IMR-90 (cell line): ENCODE results near the gene KDM4B. TPM values are rescaled to one million over a fixed set of nuclear protein-coding genes. Genes with fewer than 3 reads are reported as not detected.

Experiments
- ATAC-seq: fragments of 200-7000 bp; cut with Tn5 transposase; 2 replicates; pipeline ENCODE4 v1.9.1; 2020; ENCODE audit warnings: low read depth, mild to moderate bottlenecking, moderate library complexity
- BruUV-seq: library from RNA; stranded (reverse); fragments of 400-500 nt; replicated peaks from 2 replicates; lab custom pipeline; 2021; lab: Mats Ljungman, UMichigan
- CTCF ChIA-PET: fragments of 300-600 bp; formaldehyde crosslinking; extraction: SDS; loops from one replicate; lab custom pipeline; 2021; ENCODE audit warnings: antibody characterized with exemption; lab: Yijun Ruan, JAX
- POLR2A ChIA-PET: fragments of 300-600 bp; sonication (Branson Sonifier 250); formaldehyde crosslinking; loops from one replicate; lab custom pipeline; 2022; ENCODE audit warnings: antibody characterized with exemption; ENCODE audit not compliant: unreplicated experiment; lab: Charles Lee
- DNase-seq: peaks from one replicate; pipeline ENCODE4 v3.0.0; 2013
- H2AFZ ChIP-seq: replicated peaks from 2 replicates; pipeline ENCODE3; 2013; ENCODE audit warnings: low read length, mild to moderate bottlenecking; ENCODE audit not compliant: poor library complexity
- H2AK5ac ChIP-seq: 2 replicates; pipeline ENCODE4 v1.6.1; 2013; ENCODE audit warnings: low read depth, low read length, inconsistent platforms
- H2AK9ac ChIP-seq: replicated peaks from 2 replicates; pipeline ENCODE3; 2013; ENCODE audit warnings: mild to moderate bottlenecking, low read depth, low read length, moderate library complexity; ENCODE audit not compliant: poor library complexity
- H2BK120ac ChIP-seq: 2 replicates; pipeline ENCODE4 v1.6.1; 2013; ENCODE audit warnings: low read depth, low read length, inconsistent platforms
- H2BK15ac ChIP-seq: 3 replicates; pipeline ENCODE4 v1.6.1; 2013; ENCODE audit warnings: low read depth, low read length, inconsistent platforms
- H2BK20ac ChIP-seq: 2 replicates; pipeline ENCODE4 v1.6.1; 2013; ENCODE audit warnings: low read depth, mild to moderate bottlenecking, inconsistent platforms, low read length, moderate library complexity
- H2BK5ac ChIP-seq: 2 replicates; pipeline ENCODE4 v1.6.1; 2013; ENCODE audit warnings: mild to moderate bottlenecking, low read depth, low read length, inconsistent platforms; ENCODE audit not compliant: poor library complexity, severe bottlenecking
- H3K14ac ChIP-seq: replicated peaks from 2 replicates; pipeline ENCODE4 v1.6.1; 2013; ENCODE audit warnings: low read depth, low read length, inconsistent platforms
- H3K18ac ChIP-seq: 2 replicates; pipeline ENCODE4 v1.6.1; 2013; ENCODE audit warnings: low read depth, low read length, control low read depth
- H3K23ac ChIP-seq: 2 replicates; pipeline ENCODE4 v1.6.1; 2013; ENCODE audit warnings: low read depth, low read length, inconsistent platforms
- H3K27ac ChIP-seq: 2 replicates; pipeline ENCODE4 v1.5.1; 2013; ENCODE audit warnings: mild to moderate bottlenecking, control low read depth, low read length; ENCODE audit not compliant: insufficient read depth
- H3K27me3 ChIP-seq: 2 replicates; pipeline ENCODE4 v1.6.1; 2013; ENCODE audit warnings: low read length; ENCODE audit not compliant: control insufficient read depth, insufficient read depth
- H3K36me3 ChIP-seq: 2 replicates; pipeline ENCODE4 v1.6.1; 2013; ENCODE audit warnings: low read length, mixed read lengths; ENCODE audit not compliant: control insufficient read depth, insufficient read depth
- H3K4ac ChIP-seq: 2 replicates; pipeline ENCODE4 v1.6.1; 2013; ENCODE audit warnings: low read depth, low read length, inconsistent platforms
- H3K4me1 ChIP-seq: 2 replicates; pipeline ENCODE4 v1.6.1; 2013; ENCODE audit warnings: low read length, mixed read lengths; ENCODE audit not compliant: control insufficient read depth, insufficient read depth
- H3K4me2 ChIP-seq: 2 replicates; pipeline ENCODE4 v1.6.1; 2013; ENCODE audit warnings: low read depth, mild to moderate bottlenecking, control low read depth, low read length, moderate library complexity
- H3K4me3 ChIP-seq: 2 replicates; pipeline ENCODE4 v1.5.1; 2013; ENCODE audit warnings: low read depth, mild to moderate bottlenecking, control low read depth, low read length, moderate library complexity; ENCODE audit not compliant: insufficient read depth
- H3K56ac ChIP-seq: 2 replicates; pipeline ENCODE4 v1.6.1; 2013; ENCODE audit warnings: low read length, inconsistent platforms; ENCODE audit not compliant: insufficient read depth; ENCODE audit errors: extremely low read depth
- H3K79me1 ChIP-seq, 2 experiments: 2 replicates each; pipeline ENCODE4 v1.6.1; 2013; ENCODE audit warnings: low read length in 2 of 2, inconsistent platforms in 1 of 2, low read depth in 1 of 2
- H3K9ac ChIP-seq: 2 replicates; pipeline ENCODE4 v1.6.1; 2013; ENCODE audit warnings: low read depth, low read length, control low read depth
- H3K9me1 ChIP-seq: 2 replicates; pipeline ENCODE4 v1.6.1; 2013; ENCODE audit warnings: low read length, inconsistent platforms; ENCODE audit not compliant: insufficient read depth
- H3K9me3 ChIP-seq: 2 replicates; pipeline ENCODE4 v1.6.1; 2013; ENCODE audit warnings: low read length; ENCODE audit not compliant: control insufficient read depth, insufficient read depth
- H4K20me1 ChIP-seq: 2 replicates; pipeline ENCODE4 v1.6.1; 2013; ENCODE audit warnings: low read length, inconsistent platforms; ENCODE audit not compliant: insufficient read depth
- H4K5ac ChIP-seq: 2 replicates; pipeline ENCODE4 v1.6.1; 2013; ENCODE audit warnings: mild to moderate bottlenecking, low read depth, low read length, control low read depth
- H4K8ac ChIP-seq, 2 experiments: 2 replicates each; pipeline ENCODE4 v1.6.1; 2013; ENCODE audit warnings: low read depth in 2 of 2, low read length in 2 of 2, control low read depth in 1 of 2, inconsistent platforms in 1 of 2
- H4K91ac ChIP-seq: 2 replicates; pipeline ENCODE4 v1.6.1; 2013; ENCODE audit warnings: low read depth, low read length, inconsistent platforms; ENCODE audit not compliant: insufficient read depth
- BHLHE40 ChIP-seq: fragments of 150-350 bp; IDR thresholded peaks from 2 replicates; pipeline ENCODE4 v1.6.1; 2016; ENCODE audit warnings: mild to moderate bottlenecking, low read depth, low read length
- CEBPB ChIP-seq: IDR thresholded peaks from 2 replicates; pipeline ENCODE4 v1.6.1; 2012; ENCODE audit warnings: low read depth, low read length, improper control_type of control experiment
- CHD1 ChIP-seq: IDR thresholded peaks from 2 replicates; pipeline ENCODE4 v1.6.1; 2012; ENCODE audit warnings: low read depth, low read length, improper control_type of control experiment
- CTCF ChIP-seq: conservative IDR thresholded peaks from 2 replicates; pipeline ENCODE4 v1.5.1; 2012; ENCODE audit warnings: mild to moderate bottlenecking, low read depth, low read length, improper control_type of control experiment
- ELK1 ChIP-seq: fragments of 150-350 bp; IDR thresholded peaks from 2 replicates; pipeline ENCODE4 v1.6.1; 2016; ENCODE audit warnings: low read depth, mild to moderate bottlenecking, low read length, moderate library complexity, borderline replicate concordance
- FOS ChIP-seq: fragments of 150-350 bp; IDR thresholded peaks from 2 replicates; pipeline ENCODE4 v1.6.1; 2016; ENCODE audit warnings: low read depth, low read length
- MAFK ChIP-seq: IDR thresholded peaks from 2 replicates; pipeline ENCODE4 v1.6.1; 2012; ENCODE audit warnings: low read depth, low read length, improper control_type of control experiment
- MAZ ChIP-seq: IDR thresholded peaks from 2 replicates; pipeline ENCODE4 v1.6.1; 2012; ENCODE audit warnings: low read depth, mild to moderate bottlenecking, low read length, improper control_type of control experiment, moderate library complexity, borderline replicate concordance
- MXI1 ChIP-seq: IDR thresholded peaks from 2 replicates; pipeline ENCODE4 v1.6.1; 2012; ENCODE audit warnings: low read depth, mild to moderate bottlenecking, low read length, moderate library complexity, borderline replicate concordance
- NFE2L2 ChIP-seq: fragments of 150-350 bp; IDR thresholded peaks from 2 replicates; pipeline ENCODE4 v1.6.1; 2016; ENCODE audit warnings: low read depth, mild to moderate bottlenecking, low read length
- POLR2A ChIP-seq: IDR thresholded peaks from 2 replicates; pipeline ENCODE4 v1.6.1; 2012; ENCODE audit warnings: mild to moderate bottlenecking, low read depth, low read length
- RAD21 ChIP-seq: IDR thresholded peaks from 2 replicates; pipeline ENCODE4 v1.6.1; 2012; ENCODE audit warnings: low read length, improper control_type of control experiment
- RCOR1 ChIP-seq: IDR thresholded peaks from 2 replicates; pipeline ENCODE4 v1.6.1; 2012; ENCODE audit warnings: mild to moderate bottlenecking, low read length, improper control_type of control experiment; ENCODE audit not compliant: insufficient replicate concordance
- RFX5 ChIP-seq: IDR thresholded peaks from 2 replicates; pipeline ENCODE4 v1.8.0; 2012; ENCODE audit warnings: low read depth, mild to moderate bottlenecking, low read length, moderate library complexity
- SMC3 ChIP-seq: fragments of 150-350 bp; IDR thresholded peaks from 2 replicates; pipeline ENCODE4 v1.6.1; 2016; ENCODE audit warnings: low read depth, mild to moderate bottlenecking, antibody characterized with exemption, low read length, moderate library complexity
- USF2 ChIP-seq: fragments of 150-350 bp; IDR thresholded peaks from 2 replicates; pipeline ENCODE4 v1.6.1; 2017; ENCODE audit warnings: mild to moderate bottlenecking, antibody characterized with exemption, low read length, low read depth
- WGBS, 2 experiments: methylation state at CpG; one replicate each; pipeline versions ENCODE4 v1.1.5 to v1.1.7; 2013; ENCODE audit warnings: missing lambda C conversion rate in 2 of 2; ENCODE audit not compliant: insufficient read length in 1 of 2; ENCODE audit errors: extremely low coverage in 2 of 2; 5-methylcytosine and 5-hydroxymethylcytosine counted together
- dilution Hi-C: fragments of 300-500 bp; cut with HindIII; formaldehyde crosslinking; loops from one replicate; pipeline ENCODE4 v1.14.3; 2018; ENCODE audit warnings: low sequenced_read_pairs; ENCODE audit not compliant: unreplicated experiment
- in situ Hi-C: fragments of 300-500 bp; cut with MboI; formaldehyde crosslinking; loops from 3 replicates; pipeline ENCODE4 v1.14.3; 2019; ENCODE audit warnings: low sequenced_read_pairs, inconsistent platforms, mixed read lengths
- intact Hi-C: fragments of 100-400 bp; cut with micrococcal nuclease; formaldehyde crosslinking; loops from 2 replicates; pipeline ENCODE4 v1.10.0; 2022
- polyA plus RNA-seq, 3 experiments: library from polyadenylated mRNA; depleted of rRNA; stranded (reverse); fragments of >200 nt; gene quantifications; 2 replicates each; pipeline ENCODE4 v1.2.3, GENCODE V29; 2012; ENCODE audit warnings: low replicate concordance in 1 of 3
- total RNA-seq: library from RNA; depleted of rRNA; stranded (reverse); fragments of >200 nt; gene quantifications from 2 replicates; pipeline ENCODE4 v1.2.3, GENCODE V29; 2012

The KDM4B gene
- total and polyA plus RNA-seq, 2 of the 4 experiments (the other 2 are of a cell fraction), result 5.0 to 17.9 TPM

GRCh38 chr19:5077209-5077515, 108.2 kb downstream of the KDM4B start:
- H3K23ac ChIP-seq, result no peak overlapping the region
- peaks cover 30% of the 10 kb centered on the region for H4K20me1 ChIP-seq
- CTCF ChIA-PET, result no interaction called here
- H3K18ac ChIP-seq, result no peak overlapping the region
- H4K5ac ChIP-seq, result no peak overlapping the region
- H3K56ac ChIP-seq, result no peak overlapping the region
- no peak overlapping the region for H2AK5ac ChIP-seq
- H3K9ac ChIP-seq, result no peak overlapping the region
- no peak overlapping the region for H3K4me2 ChIP-seq
- no peak overlapping the region for H2BK15ac ChIP-seq
- H2BK5ac ChIP-seq, result no peak overlapping the region
- no peak overlapping the region for H2BK20ac ChIP-seq
- H3K14ac ChIP-seq, result no peak overlapping the region
- TF ChIP-seq FOS (no peak), USF2 (no peak), BHLHE40 (no peak), RCOR1 (no peak), CHD1 (no peak), POLR2A (no peak), ELK1 (no peak), CEBPB (no peak), CTCF (no peak), RAD21 (no peak), MXI1 (no peak), NFE2L2 (no peak), SMC3 (no peak), MAFK (no peak), RFX5 (no peak), MAZ (no peak)
- H3K9me3 ChIP-seq, result no peaks in the 10 kb centered on the region
- peak overlapping the region; percentile 3 for H2AK9ac ChIP-seq
- no peaks in the 10 kb centered on the region for H3K4me1 ChIP-seq
- no TSS peak for BruUV-seq
- ATAC-seq (no peak), DNase-seq (no peak)
- peaks cover 3 to 14% of the 10 kb centered on the region in 2 experiments; a peak in 2 of 4 replicates for H3K79me1 ChIP-seq
- peaks cover 73% of the 10 kb centered on the region for H3K36me3 ChIP-seq
- H3K9me1 ChIP-seq, result 0 out of 2 replicates have a peak, but pooled peaks cover 3% of the 10 kb centered on the region
- no peak overlapping the region for H3K4me3 ChIP-seq
- POLR2A ChIA-PET, result no interaction called here
- H4K91ac ChIP-seq, result no peak overlapping the region
- intact Hi-C loops, result no loop called here
- in situ Hi-C loops, result no loop called here
- no peak overlapping the region for H2AFZ ChIP-seq
- dilution Hi-C loops, result no loop called here
- H4K8ac ChIP-seq, result no peak overlapping the region
- no peak overlapping the region for H3K4ac ChIP-seq
- no peak overlapping the region for H3K27ac ChIP-seq
- no peak overlapping the region for H2BK120ac ChIP-seq
- H3K27me3 ChIP-seq, result no peaks in the 10 kb centered on the region
- WGBS, 2 experiments, result 100% methylated on average over 4 of the region's 19 CpGs; no CpG with 5 or more reads in 1 of the 2 experiments
